ENCODE data around the gene SH3BGRL.
"Not testable (repeated sequence)": the region's sequence is repeated elsewhere in the genome, so short reads cannot be mapped to it uniquely, and the experiment has no call there.

The SH3BGRL gene

DNA sequence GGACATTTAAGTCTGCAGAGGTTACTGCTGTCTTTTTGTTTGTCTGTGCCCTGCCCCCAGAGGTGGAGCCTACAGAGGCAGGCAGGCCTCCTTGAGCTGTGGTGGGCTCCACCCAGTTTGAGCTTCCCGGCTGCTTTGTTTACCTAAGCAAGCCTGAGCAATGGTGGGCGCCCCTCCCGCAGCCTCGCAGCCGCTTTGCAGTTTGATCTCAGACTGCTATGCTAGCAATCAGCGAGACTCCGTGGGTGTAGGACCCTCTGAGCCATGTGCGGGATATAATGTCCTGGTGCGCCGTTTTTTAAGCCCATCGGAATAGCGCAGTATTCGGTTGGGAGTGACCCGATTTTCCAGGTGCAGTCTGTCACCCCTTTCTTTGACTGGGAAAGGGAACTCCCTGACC, 143.4 kb downstream of the SH3BGRL start:
- not testable (repeated sequence) for H3K9me3 ChIP-seq (ENCODE audit: control insufficient read depth, low read length); H3K27ac ChIP-seq (ENCODE audit: insufficient read depth, low read depth, low read length, poor library complexity, severe bottlenecking); H3K4me3 ChIP-seq (ENCODE audit: insufficient read depth, low read depth, low read length); H3K36me3 ChIP-seq (ENCODE audit: control insufficient read depth, insufficient read depth, low read length); H3K4me1 ChIP-seq (ENCODE audit: control insufficient read depth, insufficient read depth, low read length); H3K27me3 ChIP-seq (ENCODE audit: control insufficient read depth, insufficient read depth, low read length, poor library complexity, severe bottlenecking)
- WGBS, 2 experiments: 87 to 89% methylated on average over 14 of the region's 14 CpGs

All from ectodermal cell (in vitro differentiated cells).